DMS153 (cell line): ENCODE data around the gene RMC1.
"Not testable (repeated sequence)": the region's sequence is repeated elsewhere in the genome, so short reads cannot be mapped to it uniquely, and the experiment has no call there.

Source experiments
- DNase-seq: peaks from one replicate; lab custom pipeline; 2025; lab: John Stamatoyannopoulos, UW

RMC1 gene

GRCh38 chr18:23532848-23533247, 29.5 kb downstream of the RMC1 start:
- no peak for DNase-seq

DNA sequence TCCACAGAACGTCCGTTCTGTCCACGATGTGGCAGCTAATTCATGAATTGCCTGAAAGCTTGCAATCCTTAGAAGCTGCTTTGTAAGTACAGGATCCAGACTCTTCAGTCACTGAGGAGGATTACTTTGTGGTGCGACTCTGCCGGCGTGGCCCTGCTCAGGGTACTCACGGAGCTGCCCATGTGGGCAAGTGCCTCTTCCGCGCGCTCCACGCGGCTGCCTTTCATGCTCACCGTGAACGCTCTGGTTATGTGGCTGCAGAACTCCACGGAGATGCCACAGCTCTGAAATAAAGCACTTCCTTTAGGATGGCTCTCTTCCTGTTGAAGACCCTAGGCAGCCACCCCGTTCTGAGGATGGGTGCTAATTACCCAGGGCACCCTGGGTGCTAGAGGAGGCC, 31.0 kb downstream of the RMC1 start:
- DNase-seq, result no peak

- DNase-seq, result no peak
Measured at GRCh38 chr18:23536204-23536603, 32.9 kb downstream of the RMC1 start.

DNA sequence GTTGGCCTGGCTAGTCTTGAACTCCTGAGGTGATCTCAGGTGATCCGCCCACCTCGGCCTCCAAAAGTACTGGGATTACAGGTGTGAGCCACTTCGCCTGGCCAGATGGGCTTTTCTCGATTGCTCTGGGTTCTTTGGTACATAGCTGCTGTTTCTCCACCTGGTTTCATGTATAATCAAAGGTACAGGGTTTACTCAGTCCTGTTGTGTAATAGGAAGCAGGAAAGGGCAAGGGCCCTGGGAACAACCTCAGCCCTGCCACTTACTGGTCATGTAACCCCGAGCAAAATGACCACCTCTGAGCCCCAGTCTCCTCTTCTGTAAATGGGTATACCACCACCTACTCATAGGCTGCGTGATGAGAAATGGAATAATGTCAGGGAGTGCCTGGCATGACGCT, 34.0 kb downstream of the RMC1 start:
- DNase-seq, result no peak

DNA sequence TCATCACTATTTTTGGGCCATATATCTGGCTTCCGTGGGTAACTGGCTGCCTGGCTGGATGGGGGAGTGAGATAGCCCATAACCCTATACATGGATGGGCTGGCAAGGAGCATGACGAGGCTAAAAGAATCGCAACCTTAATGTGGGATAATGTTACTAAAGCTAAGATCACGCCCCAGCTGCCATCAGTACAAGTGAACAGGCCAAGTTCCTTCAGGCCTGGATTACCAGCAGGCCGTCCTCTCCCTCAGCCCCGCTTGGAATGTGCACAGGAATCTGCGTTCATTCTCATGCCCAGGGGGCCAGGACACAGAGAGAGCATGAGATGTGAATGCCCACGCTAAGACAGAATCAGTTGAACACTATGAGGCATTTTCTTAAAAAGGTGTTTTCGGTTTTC, 34.7 kb downstream of the RMC1 start:
- DNase-seq, result no peak

DNA sequence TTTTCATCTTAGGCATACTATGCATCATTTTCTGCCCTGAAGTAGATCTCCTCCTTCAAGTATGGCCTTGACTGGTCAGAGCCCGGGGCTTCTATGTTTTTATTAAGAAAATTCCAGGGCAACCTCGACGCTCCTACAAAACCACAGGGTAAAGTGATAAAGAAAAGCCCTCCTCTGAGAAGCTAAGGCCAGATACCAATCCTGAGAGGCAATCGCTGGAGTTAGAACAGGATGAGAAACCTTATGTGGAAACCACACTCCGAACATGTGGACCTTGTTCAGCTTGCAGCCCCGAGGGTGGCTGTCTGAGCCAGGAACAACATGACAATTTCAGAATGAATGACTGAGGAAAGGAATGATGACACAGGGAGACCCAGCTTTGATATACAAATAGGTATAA, 35.6 kb downstream of the RMC1 start:
- no peak for DNase-seq

DNA sequence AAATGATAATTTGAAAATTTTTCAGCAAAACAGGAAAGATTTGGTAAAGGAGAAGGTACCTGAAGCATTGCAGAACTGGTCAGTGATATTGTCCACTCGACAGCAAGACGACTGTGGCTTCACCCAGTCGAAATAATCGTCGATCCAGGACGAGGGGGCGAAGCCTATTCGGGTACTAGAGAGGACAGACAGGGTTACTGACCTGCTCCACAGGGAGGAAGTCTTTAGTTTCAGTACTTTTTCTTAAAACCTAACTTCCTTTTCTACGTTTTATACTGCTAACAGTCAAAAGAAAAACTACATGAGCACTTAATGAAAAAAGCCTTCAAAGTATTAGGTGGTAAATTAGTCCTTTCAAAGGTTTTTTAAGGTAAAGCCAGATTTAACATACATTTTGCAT, 36.0 kb downstream of the RMC1 start:
- DNase-seq, result no peak

DNA sequence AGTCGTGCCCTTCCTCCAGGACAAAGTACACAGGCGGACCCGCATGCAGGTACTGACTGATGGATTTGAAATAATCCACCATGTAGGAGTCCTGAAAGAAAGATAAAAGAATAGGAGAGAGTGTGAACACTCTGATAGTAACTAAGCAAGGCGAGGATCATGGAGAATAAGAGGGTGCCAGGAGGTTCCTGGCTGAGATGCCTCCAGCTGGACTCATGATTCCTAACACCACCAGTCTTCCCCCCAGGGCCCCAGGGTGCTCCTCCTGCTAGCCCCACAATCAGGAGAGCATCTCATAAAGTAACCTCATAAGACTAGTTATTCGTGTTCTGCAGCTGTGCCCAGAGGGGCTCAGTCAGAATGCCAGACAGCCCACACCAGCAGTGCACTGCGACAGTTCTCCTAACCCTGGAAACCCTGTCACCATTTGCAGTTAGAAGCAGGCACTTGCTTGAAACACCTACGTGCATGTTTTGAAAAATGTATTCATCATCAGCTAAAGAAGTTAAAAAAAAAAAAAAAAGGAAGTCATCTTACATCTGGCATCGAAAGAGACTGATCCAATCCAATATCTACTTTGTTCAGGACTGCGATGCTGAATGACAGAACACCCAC, 36.7 kb downstream of the RMC1 start:
- DNase-seq, result no peak

- DNase-seq, result no peak
Measured at GRCh38 chr18:23540867-23541266, 37.6 kb downstream of the RMC1 start.

GRCh38 chr18:23541349-23542093, 38.2 kb downstream of the RMC1 start:
- no peak for DNase-seq

- no peak for DNase-seq
Measured at GRCh38 chr18:23542461-23542860, 39.1 kb downstream of the RMC1 start.

DNA sequence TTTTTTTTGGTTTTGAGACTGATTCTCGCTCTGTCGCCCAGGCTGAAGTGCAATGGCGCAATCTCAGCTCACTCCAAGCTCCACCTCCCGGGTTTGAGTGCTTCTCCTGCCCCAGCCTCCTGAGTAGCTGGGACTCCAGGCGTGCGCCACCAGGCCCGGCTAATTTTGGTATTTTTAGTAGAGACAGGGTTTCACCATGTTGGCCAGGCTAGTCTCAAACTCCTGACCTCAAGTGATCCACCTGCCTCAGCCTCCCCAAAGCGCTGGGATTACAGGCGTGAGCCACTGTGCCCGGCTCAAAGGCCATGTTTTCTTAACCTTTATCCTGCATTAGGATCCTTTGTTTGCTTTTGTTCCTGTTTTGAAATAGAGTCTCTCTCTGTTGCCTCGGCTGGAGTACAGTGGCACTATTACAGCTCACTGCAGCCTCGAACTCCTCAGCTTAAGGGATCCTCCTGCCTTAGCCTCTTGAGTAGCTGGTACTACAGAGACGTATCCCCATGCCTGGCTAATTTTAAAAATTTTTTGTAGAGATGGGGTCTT, 42.0 kb downstream of the RMC1 start:
- no peak for DNase-seq

DNA sequence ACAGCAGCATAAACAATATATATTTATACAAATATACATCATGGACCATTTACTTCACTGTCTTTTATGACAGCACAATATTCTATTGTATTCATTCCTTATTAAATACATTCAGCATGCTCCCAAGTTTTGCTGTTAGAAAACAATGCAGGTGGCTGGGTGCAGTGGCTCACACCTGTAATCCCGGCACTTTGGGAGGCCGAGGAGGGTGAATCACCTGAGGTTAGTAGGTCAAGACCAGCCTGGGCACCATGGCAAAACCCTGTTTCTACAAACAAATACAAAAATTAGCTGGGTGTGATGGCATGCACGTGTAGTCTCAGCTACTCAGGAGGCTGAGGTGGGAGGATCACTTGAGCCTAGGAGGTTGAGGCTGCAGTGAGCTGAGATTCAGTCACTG, 44.0 kb downstream of the RMC1 start:
- DNase-seq, result no peak

DNA sequence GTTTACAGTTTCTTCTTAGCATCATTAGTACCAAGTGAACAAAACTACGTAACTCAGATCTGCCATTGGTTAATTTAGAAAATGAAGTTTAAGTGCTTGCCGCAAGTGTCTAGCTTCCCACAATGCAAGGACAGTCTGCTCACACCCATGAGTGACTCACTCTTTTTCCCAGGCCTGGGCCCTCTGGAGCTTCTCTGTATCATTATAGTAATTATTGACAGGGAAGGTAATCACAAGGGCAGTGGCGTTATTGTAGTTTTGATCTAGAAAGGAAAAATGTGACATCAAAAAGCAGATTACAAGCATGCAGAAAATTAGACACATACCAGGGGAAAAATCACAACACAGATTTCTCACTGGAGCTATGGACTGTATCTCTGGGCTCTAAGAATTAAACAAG, 44.5 kb downstream of the RMC1 start:
- DNase-seq, result no peak

- DNase-seq, result no peak
Measured at GRCh38 chr18:23548275-23548674, 45.0 kb downstream of the RMC1 start.

- no peak for DNase-seq
Measured at GRCh38 chr18:23548719-23549118, 45.4 kb downstream of the RMC1 start.

- no peak for DNase-seq
Measured at GRCh38 chr18:23550898-23551297, 47.6 kb downstream of the RMC1 start.

- no peak for DNase-seq
Measured at GRCh38 chr18:23551978-23552377, 48.7 kb downstream of the RMC1 start.

GRCh38 chr18:23552505-23552904, 49.2 kb downstream of the RMC1 start:
- no peak for DNase-seq

DNA sequence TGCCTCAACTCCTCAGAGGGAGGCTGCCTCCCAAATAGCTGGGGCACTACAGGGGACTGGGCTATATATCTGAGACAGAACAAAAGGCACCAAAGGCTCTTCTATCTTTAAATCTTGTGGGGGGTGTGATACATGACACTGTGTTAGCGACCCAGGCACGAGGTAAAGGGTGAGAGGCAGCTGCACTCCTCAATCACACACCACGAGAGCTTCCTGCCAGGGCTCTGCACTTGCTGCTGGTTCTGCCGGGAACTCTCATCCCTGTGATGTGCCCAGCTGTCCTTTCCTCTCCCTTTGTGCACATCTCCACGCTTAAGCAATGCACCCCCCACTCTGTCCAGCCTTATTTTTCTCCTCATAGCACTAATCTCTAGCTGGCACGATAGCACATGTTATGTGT, 50.6 kb downstream of the RMC1 start:
- DNase-seq, result no peak

DNA sequence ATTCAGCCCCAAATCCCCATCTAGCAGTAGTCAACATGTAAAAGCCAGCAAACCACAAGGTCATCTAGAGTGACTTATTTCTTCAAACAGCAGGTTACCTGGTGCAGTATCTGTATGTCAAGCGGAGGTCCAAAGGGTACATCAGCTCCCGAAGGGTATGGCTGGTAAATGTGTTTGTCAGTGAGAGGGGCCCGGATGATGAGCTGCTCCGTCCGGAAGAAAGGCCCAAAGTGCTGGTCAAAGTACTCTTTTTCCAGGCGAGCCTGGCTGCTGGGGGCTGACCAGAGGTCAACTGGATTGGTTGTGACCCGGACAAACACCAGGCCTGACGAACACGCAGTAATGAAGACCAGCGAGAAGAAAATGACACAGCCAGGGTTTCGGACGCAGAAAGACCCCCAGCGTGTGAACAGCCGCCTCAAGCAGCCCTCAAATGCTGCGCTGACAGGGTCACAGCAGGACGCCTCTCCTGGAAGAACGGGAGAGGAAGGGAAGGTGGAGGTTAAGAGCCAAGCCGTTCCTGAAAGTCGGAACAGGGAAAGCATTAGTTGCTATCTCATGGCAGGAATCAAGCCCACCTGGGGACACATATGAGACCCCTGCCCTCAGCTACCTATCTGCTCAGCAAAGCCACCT, 53.0 kb downstream of the RMC1 start:
- no peak for DNase-seq

DNA sequence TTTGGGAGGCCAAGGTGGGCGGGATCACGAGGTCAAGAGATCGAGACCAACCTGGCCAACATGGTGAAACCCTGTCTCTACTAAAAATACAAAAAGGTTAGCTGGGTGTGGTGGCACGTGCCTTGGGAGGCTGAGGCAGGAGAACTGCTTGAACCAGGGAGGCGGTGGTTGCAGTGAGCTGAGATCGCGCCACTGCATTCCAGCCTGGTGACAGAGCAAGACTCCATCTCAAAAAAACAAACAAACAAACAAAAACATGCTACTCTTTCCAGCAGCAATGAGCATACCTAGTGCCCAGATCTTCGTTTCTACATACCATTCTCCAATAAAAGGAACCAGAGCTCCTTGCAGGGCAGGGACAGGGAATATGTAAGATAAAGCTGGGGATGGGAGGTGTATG, 54.2 kb downstream of the RMC1 start:
- DNase-seq, result not testable (repeated sequence)

DNA sequence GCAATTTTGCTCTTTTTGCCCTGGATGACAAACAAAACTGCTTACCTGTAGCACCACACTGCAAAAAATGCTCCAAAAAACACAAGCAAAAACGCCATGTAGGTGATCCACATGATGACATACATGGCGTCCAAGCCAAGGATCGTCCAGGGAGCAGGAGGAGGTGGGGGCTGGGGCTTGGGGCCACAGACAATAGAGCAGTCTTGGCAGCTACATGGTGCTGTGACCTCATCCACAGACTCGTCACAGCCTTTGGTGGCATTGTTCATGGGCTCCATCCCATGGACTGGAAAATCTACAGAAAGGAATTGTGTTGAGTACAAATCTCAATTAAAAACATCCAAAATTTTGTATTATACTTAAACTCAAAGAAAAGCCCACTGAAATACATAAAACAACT, 56.9 kb downstream of the RMC1 start:
- no peak for DNase-seq
